Thyroid gland (tissue), 4 donors: ENCODE measurements around the gene GIMAP5.

Source experiments
- POLR2A ChIP-seq, 2 donors: fragments of 450-650 bp; IDR thresholded peaks; one replicate each; pipeline ENCODE4 v1.6.1; 2017; ENCODE audit warnings: antibody characterized with exemption in 2 of 2, mild to moderate bottlenecking in 2 of 2, moderate library complexity in 1 of 2
- TF ChIP-seq, protein P1 (sequence below), 6 experiments: fragments of 200-600 bp in 3 of 6; fragments of 450-650 bp in 3 of 6; sonication (generic) in 3 of 6; IDR thresholded peaks; one replicate each; pipeline ENCODE4 v1.5.1; 2016 to 2019; ENCODE audit warnings: antibody characterized with exemption in 6 of 6, mild to moderate bottlenecking in 2 of 6, inconsistent platforms in 1 of 6, moderate library complexity in 1 of 6

GRCh38 chr7:150746921-150747320 lies 9.7 kb downstream of the GIMAP5 start:
- TF ChIP-seq, protein P1, sequence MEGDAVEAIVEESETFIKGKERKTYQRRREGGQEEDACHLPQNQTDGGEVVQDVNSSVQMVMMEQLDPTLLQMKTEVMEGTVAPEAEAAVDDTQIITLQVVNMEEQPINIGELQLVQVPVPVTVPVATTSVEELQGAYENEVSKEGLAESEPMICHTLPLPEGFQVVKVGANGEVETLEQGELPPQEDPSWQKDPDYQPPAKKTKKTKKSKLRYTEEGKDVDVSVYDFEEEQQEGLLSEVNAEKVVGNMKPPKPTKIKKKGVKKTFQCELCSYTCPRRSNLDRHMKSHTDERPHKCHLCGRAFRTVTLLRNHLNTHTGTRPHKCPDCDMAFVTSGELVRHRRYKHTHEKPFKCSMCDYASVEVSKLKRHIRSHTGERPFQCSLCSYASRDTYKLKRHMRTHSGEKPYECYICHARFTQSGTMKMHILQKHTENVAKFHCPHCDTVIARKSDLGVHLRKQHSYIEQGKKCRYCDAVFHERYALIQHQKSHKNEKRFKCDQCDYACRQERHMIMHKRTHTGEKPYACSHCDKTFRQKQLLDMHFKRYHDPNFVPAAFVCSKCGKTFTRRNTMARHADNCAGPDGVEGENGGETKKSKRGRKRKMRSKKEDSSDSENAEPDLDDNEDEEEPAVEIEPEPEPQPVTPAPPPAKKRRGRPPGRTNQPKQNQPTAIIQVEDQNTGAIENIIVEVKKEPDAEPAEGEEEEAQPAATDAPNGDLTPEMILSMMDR (IDR thresholded peaks at IDR 0.05), result no peak
- no peak for TF ChIP-seq POLR2A (IDR thresholded peaks at IDR 0.05)
